Erythroblast (primary cell): ENCODE measurements around the gene LMNTD1.

ENCODE experiments used
- GATA1 ChIP-seq: IDR thresholded peaks from 2 replicates; pipeline ENCODE4 v1.6.1; 2011; ENCODE audit warnings: low read depth, mild to moderate bottlenecking, control low read depth, low read length, moderate library complexity
- POLR2A ChIP-seq: IDR thresholded peaks from 2 replicates; pipeline ENCODE4 v1.6.1; 2011; ENCODE audit warnings: mild to moderate bottlenecking, low read length

DNA sequence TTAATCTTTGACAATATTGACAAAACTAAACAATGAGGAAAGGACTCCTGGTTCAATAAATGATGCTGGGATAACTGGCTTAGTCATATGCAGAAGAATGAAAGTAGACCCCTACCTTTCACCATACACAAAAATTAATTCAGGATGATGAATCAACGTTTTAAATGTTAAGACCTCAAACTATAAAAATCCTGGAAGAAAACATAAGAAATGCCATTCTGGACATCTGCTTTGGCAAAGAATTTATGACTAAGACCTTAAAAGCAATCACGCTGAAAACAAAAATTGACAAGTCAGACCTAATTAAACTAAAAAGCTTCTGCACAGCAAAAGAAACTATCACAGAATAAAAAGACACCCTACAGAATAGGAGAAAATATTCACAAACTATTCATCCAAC is 97.4 kb downstream of the LMNTD1 start:
- TF ChIP-seq POLR2A (no peak), GATA1 (no peak)
